Fibroblast of skin of scalp (primary cell): Measurements from ENCODE around the gene BCAS3.
A peak's percentile ranks its signal among the peaks of the same experiment; 100 is the strongest.

Experiments
- DNase-seq: peaks from one replicate; pipeline ENCODE4 v3.0.0-alpha.2; 2013

BCAS3 gene

DNA sequence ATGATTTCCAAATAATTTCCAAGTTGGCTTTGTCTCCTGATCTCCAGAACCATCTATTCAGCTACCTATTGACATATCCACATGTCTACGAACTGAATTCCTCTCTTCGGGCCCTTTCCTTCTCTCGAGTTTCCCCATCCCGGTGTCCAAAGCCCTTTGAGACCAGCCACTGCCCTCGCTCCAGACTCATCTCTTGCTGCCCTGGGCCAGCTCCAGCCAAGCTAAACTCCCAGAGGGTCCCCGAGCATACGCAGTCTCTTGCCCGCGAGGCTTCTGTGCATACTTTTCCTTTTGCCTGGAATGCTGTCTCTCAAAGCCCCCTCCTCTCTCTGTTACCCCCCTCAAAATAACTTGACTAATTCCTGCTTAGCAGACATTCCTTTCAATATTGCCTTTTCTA lies 694.8 kb downstream of the BCAS3 start:
- no peak for DNase-seq

DNA sequence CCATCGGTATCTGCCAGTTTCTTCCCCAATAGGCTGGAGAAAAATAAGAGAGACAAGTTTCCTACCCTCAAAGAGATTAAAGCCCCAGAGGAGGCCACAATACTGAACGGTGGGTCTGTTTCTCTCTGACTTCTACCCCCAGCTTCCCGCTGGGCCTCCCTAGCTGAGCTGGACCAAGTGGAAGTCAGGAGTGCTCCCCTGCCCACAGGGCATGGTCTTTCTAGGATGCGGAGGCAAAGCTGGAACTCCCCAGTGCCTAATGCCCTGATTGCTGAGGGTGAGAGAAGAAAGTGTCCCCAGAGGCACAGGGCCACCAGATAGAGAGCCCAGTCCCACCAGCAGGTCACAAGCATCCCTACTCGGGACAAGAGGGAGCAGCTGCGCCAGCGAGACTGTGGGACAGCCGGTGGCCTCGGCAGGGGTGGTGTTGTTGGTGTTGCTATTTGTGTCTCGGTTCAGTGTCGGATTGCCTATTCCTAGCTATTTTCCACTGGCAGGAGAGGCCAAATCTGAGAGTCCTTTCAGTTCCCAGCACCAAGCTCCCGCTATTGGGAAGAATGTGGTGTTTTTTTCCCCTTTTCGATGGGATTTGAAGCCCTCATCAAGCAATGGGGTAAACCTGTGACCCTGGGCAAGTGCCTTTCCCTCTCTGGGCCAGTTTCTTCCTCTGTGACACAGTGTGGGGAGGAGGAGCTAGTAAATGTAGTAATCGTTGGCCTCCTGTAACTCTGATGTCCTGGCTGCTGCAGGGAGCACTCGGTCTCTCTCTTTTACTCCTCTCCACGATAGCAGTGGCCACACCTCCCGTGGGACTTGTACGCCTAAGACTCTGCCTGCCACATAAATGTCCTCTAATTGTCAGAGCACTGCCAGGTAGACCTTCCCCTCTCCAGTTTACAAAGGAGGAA lies 699.5 kb downstream of the BCAS3 start:
- no peak for DNase-seq

DNA sequence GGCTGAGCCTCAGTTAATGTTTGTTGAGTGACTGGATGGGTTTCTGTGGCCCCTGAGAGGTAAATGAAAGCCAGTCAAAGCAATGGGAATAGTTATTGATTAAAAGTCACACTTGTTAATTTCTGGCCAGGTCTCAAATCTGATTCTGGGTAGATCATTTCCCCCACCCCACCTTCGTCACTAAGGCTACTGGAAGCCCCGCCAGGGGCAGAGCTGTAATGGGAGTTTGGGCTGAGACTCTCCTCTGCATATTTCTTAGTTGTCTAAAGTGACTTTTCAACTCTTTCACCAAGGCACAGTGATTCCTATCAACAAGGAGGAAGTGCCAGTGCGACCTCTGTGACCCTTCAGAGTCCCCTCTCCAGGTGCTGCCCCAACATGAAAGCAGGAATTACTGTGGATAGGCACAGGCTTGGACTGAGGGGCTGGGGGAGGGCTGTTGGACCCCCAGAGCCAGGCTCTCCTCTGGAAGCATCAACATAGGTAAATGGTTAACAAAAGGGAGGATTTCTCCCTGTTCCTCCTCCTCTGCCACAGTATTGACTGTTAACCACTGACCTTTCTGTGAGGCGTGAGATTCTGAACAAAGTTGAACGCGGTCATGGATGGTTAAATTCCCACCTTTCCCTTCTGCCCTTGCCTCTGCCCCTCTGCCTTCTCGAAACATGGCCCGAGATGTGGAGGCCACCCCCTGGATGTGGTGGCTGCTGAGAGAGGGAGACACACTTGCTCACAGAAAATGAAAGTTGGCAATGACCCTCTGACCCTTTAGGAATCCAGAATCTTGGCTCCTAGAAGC lies 701.2 kb downstream of the BCAS3 start:
- no peak for DNase-seq

DNA sequence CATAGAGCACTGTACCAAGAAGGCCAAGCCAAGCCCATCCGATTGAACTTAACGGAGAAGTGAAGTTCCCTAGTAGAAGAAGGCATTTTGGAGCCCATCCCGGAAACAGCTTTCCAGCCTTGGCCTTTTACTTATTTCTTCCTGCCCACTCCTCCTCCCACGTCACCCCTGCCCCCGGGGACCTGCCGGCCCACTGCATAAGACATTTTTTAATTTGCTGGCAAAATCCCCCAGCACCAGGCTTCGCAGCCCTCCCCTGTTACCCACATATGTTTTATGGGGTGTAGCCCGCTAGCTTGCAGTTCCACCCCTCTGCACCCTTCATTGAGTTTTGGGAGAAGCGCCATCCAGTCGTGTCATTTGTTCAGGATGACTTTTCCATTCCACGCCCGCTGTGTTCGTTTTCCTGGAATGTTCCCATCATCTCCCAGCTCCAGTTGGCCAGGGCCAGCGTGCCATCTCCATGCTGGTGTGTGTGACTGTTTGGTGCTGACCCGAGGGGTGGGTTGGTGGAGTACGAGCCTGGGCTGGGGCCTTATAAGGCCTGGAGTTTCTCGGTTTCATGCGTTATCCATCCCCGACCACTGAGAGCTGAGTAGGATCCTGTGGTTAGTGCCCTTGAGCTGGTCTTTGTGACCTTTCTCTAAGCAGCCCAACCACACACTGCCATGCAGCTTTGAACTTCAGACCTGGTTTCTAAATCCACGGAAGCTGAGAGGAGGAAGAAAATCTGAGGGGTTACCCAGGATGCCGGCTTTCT lies 702.0 kb downstream of the BCAS3 start:
- DNase-seq, result no peak

DNA sequence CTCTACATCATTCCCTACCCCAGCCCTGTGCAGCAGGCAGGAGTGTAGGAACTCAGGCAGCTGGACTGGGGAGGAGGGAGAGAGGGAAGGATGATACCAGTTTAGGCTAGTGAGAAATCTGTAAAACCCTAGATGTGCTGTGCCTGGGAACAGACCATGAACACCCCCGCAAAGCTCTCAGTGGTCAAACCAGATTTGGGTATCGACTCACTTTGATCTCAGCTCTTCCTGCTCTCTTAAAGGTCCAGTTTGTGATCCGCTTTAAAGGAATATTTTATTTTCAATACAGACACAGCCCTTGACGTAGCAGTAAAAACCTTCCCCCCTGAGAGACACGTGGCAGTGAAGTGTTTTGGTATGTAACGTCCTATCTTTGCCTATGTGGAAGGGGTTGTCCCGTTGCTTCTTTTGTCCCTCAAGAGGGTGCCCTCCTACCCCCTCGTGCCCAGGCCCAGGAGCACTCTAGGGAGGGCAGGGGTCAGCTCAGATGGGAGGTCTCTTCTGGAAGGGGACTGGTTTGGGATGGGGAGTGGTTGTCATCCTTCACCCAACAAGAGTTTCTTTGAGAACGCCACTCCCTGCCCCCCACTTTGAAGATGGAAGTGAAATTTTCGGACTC lies 702.7 kb downstream of the BCAS3 start:
- no peak for DNase-seq

DNA sequence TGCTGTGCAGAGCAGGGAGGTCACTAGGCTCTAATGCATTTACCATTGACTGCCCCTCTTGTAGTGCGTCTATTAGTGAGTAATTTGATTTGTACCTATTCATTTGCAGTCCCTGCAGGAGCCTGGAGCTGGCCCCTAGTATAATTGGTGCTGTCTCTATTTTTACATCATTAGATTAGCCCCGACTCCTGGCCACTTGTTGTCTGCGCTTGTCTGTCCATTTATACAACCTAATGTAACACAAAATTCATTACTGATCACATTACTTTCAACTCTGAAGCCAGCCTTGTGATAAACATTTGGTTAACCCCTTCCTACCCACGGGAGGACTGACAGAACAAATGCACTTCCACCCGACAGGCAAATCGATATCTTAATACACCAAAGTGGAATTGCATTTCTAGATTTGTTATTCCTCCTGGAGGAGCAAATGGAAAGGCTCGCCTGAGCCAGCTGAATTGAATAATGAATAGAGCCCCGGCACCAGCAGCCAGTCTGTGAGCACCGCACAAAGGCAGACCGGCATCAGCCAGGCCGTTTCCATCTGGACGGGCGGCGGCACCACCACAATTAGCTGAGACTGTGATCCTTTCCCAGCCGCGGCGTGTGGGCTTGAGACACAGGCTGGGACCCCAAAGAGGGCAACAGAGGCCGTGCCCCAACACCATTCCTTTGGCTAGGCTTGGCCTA lies 703.3 kb downstream of the BCAS3 start:
- no peak for DNase-seq

DNA sequence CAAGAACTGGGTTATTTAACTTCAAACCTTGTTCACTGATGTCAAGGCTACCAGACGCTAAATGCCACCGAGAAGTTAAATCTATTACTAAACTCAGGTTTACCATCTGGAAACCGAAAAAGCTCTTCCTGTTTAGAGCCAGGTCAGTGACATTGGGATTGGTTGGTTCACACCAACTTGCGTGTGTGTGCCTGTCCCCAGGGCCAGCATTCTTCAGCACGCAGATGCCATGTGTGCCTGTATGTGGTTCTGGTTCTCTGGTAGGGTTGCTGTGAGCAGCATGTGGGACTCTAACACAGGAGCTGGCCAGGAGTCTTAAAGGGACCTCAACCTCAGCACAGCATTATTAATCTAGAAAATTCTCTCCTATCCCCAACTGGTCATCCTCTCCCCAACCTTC lies 703.9 kb downstream of the BCAS3 start:
- no peak for DNase-seq

DNA sequence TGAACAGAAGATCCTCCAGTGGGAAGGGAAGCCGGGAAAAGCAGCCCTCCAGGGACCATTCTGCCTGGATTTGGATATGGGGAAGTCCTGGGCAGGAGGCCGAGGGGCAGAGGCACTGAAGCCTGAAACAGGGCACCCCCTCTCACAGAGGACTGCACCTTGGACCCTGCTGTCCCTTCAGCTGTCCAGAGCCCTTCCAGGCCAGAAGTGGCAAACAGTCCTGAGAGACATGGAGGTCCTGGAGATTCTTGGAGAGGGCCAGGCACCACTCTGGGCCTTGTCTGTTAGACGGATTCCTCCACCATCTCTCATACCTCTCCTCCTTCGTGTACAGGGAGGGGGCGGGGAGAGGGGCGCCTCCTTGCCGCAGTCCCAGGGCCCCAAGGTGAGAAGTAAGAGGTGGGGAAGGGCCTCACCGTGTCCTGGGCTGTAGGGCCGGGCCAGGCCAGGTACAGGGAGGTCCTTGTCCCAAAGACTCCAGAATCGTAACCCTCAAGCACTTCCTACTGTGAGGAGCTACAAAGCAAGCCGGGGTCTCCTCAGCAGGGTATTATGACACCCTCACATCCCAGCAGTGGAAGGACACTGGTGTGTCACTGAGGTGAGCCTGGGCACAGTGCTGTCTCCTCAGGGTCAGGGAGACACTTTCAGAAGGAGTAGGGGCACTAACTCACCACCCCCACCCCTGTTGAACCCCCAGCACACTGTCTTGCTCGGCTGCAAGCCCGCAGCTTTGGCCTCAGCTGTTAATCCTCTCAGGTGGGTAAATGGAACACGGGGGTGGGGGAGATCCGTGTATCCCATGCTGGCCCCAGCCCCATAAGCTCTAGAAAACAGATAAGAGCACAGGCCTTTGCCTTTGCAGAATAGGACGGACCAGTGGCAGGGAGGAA lies 705.4 kb downstream of the BCAS3 start:
- DNase-seq, result no peak

DNA sequence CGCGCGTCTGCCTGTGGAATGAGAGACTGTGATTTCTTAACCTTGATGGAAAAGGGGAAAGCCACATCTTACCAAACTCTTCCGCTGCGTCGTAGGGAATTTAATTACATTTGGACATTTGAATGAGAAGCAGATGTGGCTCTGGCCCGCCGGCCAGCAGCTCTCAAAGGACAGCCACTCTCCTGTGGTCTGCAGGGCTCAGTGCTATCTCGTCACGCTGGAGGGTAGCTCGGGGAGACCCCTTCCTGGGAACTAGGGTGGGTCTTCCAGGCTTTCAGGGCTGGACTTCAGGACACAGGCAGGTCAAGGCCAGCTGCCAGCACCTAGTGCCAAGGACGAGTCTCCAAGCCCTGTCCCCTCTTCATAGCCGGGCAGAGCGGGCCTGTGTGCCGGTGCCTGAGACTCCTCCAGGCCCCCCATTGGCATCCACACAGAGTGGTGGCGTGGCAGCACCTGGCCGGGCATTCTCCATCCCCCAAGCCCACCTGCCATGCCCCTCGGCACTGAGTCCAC lies 706.1 kb downstream of the BCAS3 start:
- DNase-seq, result no peak

DNA sequence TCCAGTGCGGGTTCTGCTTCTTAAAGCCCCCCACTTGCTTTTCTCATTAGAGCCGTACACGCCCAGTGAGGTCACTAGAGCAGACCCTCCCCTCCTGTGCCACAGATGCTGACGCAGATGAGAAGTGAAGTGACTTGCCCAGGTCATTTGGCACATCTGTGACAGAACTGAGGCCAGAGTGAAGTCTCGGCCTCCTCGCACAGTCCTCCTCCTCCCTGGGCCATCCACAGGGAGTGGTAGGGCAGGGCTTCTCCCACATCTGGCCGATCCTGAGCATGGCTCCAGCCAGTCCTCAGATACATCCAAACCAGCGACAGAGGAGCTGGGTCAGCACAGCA lies 706.7 kb downstream of the BCAS3 start:
- no peak for DNase-seq

DNA sequence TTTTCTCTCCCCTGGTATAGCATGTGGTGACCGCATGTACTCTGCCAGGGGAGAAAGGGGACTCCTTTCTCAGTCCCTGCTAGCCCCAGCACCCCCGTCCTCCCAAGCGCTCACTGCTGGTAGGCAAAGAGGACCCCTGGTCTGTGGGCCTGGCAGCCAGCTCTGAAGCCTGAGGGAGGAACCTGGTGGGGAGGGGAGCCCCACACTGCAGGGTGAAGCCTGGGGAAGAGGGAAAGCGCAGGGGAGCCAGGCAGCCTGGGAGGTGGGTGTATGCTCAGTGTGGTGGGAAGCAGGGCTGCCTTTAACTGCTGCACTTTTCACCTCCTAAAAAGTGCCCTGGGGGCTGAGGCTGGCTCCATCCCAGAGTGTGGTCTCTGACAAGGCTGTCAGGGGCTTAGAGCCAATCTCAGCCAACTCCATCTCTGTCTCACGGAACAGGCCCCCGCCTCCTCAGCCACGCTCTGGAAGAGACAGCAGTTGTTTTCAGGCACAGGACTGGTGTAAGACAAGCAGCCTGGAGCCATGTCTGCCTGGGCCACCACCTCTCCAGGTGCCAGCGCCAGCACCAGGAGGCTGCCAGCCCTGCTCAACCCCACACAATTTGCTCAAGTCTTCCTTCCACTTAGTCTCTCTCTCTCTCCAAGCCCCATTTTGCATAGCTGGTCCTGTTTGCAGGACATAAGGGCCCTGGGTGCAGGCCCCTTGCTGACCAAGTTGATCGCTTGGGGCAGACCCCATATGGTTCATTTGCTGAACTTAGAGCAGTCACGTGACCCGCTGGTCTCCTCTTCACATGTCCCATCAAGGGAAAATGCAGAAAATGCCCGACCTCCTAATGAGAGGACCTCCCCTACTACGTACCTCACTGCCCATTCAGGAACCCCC lies 707.3 kb downstream of the BCAS3 start:
- no peak for DNase-seq

DNA sequence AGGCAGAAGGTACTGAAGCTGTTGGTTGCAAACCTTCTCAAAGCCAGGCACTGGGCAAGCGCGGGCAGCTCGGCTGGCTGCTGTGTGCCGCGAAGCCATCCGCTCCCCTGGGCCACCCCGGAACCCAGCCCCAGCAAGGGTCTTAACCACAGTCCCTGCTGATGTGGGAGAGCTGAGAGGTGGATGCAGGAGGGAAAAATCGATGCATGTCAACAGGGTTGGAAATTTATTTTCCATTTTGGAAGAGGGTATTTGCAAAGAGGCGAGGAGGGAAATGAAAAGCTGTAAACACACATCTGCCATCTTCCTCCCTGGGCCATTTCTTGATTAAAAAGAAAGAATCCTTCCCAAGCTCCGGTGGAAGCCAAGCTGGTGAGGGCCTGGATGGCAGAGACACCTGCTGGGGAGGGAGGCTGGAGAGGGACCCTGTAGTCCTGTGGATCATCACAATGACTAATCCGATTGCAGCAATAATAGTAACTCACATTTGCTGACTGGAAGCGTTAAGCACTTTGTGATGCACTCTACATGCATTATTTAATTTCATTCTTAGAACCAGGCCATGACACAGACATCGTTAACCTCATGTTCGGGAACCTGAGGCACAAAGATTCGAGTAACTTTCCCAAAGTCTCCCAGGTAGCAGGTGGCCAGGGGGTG lies 708.1 kb downstream of the BCAS3 start:
- DNase-seq, result no peak

DNA sequence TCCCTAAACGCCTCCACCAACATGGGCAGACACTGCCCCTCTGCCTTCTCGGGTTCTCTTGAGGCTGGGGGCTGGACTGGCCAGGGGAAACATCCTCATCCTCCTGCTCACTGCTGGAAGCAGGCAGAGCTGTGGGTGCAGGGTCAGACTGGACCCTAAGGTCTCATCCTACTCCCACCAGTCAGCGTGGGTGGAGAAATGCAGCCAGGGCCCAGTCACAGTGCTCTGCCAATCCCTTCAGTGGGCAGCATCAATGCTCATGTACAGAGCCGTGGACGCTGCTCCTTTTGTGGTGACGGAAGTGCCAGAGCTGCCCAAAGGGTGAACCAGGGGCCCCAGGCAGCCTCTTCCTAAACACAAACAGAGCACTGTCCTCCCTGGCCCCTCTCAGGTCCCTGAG lies 708.6 kb downstream of the BCAS3 start:
- no peak for DNase-seq

DNA sequence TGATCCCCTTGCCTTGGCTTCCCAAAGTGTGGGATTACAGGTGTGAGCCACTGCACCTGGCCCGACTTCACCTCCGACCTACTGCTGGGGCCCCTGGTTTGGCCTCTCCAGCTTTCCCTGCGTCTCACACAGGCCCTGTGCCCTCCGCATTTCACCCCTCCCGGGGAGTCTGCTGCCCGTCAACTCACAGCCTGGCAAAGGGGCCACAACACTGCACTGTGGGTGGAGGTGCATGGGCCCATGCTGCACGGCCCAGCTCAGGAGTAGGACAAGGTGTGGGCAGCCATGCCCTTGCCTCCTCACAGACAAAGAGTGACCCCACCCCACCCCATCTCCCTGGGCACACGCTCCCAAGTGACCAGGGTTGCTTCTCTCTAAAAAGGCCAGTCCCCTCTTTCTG lies 709.4 kb downstream of the BCAS3 start:
- no peak for DNase-seq

DNA sequence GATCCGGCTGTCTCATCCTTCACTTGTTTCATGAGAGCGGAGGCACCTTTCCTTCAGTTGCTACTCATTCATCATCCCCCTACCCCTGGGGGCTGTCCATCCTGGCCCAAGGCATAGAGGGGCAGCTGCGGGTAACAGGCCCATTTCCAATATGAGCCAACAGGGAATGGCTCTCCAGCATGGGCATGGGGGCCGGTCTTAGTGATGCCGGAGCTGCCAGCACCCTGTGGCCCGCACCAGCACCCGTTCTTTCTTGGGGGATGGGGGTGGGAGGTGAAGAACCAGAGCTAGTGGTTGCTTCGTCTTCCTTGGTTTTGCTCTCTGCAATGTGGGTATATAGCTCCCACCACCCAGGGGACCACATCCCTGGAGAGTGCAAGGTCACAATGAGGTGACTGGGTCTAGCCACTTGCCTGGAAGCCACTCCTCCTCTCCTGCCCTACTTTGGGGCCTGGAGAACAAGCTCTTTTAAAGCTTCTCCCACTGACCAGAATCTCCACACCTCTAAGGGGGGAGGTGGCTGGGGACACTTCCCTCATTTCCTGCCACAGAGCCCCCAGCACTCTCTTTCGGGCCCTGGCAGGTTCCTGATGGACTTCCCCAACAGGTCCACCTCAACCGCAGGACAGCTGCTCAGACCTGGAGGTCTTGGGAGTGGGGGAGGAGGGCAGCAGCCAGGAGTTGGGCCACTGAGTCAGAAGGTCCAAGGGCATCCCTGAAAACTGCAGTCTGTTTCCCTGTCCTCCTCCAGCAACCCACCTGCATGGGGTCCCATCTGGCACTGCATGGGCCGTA lies 710.1 kb downstream of the BCAS3 start:
- DNase-seq, result no peak

DNA sequence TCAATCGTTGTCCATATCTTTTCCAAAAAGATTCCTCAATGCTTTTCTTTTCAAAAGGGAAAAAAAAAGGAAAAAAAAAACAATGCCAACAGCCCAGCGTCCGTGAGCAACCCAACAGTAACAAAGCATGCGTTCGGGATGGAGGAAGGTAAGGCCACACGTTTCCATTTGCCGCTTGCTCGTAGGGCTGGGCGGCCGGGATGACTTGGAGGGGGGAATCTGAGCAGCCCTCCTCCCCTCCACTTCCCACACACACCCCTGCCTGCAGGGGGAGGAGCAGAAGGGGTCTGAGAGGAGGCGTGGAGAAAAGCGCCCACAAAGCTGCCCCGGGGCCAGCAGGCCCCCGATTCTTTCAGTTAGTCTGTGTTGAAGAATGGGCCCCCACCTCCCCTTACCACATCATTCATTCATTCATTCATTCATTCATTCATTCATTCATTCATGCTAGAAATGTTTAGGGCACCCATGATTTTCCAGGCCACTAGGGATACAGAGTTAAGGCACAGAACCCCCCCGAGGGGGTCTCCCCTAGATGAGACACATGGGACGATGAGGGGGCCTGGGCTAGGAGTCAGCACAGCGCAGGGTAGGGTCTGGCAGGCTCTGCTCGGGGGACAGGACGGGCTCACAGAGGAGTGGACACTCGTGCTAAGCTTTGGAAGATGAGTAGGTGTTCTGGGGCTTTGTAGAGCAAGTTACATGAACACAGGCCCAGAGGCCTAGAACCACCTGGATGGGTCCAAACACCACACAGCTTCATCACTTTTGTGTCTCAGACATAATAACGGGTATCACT lies 711.1 kb downstream of the BCAS3 start:
- DNase-seq, result no peak

DNA sequence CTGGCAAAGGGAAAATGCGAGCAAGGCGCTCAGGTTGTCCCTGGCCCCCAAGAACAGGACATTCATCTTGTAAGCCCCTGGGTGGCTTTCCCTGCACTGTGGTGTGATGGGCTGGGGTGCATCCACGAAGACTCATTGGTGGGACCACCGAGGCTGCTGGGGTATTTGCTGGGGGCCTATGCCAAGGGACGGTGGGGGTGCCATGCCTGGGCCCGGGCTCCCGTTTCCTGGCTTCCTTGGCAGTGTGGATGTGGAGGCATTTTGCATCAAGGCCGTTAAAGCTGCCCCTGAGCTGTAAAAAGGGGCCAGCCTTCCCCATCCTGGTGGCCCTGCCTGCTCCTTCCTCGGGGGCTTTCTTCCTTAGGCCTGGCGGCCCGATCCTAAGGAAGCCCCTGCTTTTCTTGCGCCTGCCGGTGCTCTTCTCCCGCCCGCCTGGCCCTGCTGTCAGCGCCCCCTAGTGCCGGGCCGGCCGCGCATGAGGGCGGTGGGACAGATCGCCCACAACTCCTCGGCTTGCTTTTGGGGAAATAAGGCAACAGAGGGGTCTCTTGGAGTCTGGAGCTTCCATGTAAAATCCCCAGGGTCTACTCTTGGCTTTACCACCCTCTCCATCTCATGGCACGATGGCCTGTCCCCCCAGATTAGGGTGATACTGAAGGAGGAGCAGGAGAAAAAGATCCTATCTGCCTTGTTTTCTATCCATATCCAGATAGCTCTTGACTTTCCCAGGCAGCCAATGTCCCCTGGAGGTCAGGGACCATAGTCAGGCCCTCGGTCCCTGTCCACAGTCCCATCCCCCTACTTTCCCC lies 712.2 kb downstream of the BCAS3 start:
- peak; percentile 43 for DNase-seq
